Measurements from ENCODE around the gene DPP7.

Gene DPP7

DNA sequence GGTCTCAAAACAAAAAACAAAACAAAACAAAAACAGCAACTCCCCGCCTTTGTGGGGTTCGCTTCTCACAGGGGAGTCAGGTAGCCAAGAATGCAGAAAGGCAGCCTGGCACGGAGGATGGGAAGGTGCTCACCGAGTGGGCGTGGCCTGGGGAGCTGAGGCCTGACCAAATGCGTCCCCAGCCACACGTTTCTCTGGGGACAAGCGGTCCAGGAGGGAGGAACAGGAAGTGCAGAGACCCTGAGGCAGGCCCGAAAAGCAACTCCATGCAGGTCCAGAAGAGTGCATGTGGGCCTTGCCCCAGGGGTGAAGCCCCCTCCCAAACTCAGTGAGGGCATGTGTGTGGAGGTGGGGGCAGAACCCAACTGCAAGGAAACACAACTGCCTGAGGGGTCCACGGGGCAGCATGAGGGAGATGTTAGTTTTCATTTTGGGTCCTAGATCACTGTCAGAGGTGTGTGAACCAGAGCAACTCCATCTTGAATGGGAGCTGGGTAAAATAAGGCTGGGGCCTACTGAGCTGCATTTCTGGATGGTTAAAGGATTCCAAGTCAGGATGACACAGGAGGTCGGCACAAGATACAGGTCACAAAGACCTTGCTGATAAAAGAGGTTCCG is 39.8 kb downstream of the DPP7 start:
- TF ChIP-seq GABPA (IDR thresholded peaks at IDR 0.05; ENCODE audit: low read depth), result no peak
- no peak for TF ChIP-seq SPI1 (IDR thresholded peaks at IDR 0.05; ENCODE audit: borderline replicate concordance, low read depth)
- no peak for TF ChIP-seq REST (IDR thresholded peaks at IDR 0.05; ENCODE audit: insufficient replicate concordance, low read depth)
- TF ChIP-seq POLR2AphosphoS5 (IDR thresholded peaks at IDR 0.05; ENCODE audit: low read depth), result no peak
- TF ChIP-seq, protein P1, sequence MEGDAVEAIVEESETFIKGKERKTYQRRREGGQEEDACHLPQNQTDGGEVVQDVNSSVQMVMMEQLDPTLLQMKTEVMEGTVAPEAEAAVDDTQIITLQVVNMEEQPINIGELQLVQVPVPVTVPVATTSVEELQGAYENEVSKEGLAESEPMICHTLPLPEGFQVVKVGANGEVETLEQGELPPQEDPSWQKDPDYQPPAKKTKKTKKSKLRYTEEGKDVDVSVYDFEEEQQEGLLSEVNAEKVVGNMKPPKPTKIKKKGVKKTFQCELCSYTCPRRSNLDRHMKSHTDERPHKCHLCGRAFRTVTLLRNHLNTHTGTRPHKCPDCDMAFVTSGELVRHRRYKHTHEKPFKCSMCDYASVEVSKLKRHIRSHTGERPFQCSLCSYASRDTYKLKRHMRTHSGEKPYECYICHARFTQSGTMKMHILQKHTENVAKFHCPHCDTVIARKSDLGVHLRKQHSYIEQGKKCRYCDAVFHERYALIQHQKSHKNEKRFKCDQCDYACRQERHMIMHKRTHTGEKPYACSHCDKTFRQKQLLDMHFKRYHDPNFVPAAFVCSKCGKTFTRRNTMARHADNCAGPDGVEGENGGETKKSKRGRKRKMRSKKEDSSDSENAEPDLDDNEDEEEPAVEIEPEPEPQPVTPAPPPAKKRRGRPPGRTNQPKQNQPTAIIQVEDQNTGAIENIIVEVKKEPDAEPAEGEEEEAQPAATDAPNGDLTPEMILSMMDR (IDR thresholded peaks at IDR 0.05; ENCODE audit: insufficient read depth, low read length), result no peak
- no peak for DNase-seq (ENCODE audit: low read depth in 1 of 2, low spot score in 1 of 2)
- no peak overlapping the region for H3K27ac ChIP-seq (replicated peaks)
- H3K4me3 ChIP-seq (replicated peaks; ENCODE audit: insufficient read depth, low read length), result no peak overlapping the region
- peaks cover 10% of the 10 kb centered on the region for H3K27me3 ChIP-seq (ENCODE audit: insufficient read depth, poor library complexity, severe bottlenecking)

DNA sequence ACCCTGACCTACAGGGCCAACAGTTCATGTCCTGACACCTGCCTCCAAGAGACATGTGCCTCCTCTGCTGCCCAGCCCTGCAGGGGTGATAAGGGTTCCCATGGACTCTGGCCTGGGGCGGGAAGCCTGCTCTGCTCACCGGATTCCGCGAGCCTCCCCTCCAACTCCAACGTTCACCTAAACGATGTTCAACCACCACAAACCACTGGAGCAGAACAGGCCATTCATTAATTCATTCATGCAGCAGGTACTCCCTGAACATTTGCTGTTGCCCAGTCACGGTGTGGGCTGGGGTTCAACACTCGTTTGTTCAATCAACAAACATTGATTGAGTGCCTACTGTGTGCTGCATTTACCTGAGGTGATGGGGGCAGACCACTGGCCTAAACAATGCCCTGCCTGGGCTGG is 40.5 kb downstream of the DPP7 start:
- Histone ChIP-seq H3K27me3 (ENCODE audit: insufficient read depth, poor library complexity, severe bottlenecking) (peaks cover 10% of the 10 kb centered on the region), H3K27ac (replicated peaks) (no peak overlapping the region), H3K4me3 (replicated peaks; ENCODE audit: insufficient read depth, low read length) (no peak overlapping the region)
- DNase-seq (ENCODE audit: low read depth in 1 of 2, low spot score in 1 of 2), result no peak
- TF ChIP-seq, protein P1 (IDR thresholded peaks at IDR 0.05; ENCODE audit: insufficient read depth, low read length), result no peak
- TF ChIP-seq GABPA (IDR thresholded peaks at IDR 0.05; ENCODE audit: low read depth), result no peak
- TF ChIP-seq SPI1 (IDR thresholded peaks at IDR 0.05; ENCODE audit: borderline replicate concordance, low read depth), result no peak
- no peak for TF ChIP-seq REST (IDR thresholded peaks at IDR 0.05; ENCODE audit: insufficient replicate concordance, low read depth)

DNA sequence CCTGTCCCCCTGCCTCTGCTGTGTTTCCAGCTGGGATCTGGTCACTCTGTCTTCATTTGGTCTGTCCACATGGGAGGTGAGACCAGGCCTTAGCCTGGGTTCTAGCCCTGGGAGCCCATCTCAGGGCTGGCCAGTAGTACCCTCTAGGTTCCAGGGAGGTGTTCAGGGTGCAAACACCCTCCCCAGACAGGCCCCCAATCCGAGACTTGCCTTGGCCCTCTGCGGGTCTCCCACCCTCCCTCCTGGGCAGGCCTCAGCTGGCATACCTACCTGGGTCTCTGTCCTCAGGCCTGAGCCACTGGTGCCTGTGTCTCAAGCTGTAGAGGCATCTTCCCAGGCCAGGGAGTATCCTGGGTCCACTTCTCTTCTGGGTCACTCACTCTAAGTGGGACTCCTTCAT is 43.3 kb downstream of the DPP7 start:
- Histone ChIP-seq H3K27me3 (ENCODE audit: insufficient read depth, poor library complexity, severe bottlenecking) (no peaks in the 10 kb centered on the region), H3K27ac (replicated peaks) (no peak overlapping the region), H3K4me3 (replicated peaks; ENCODE audit: insufficient read depth, low read length) (no peak overlapping the region)
- TF ChIP-seq REST (IDR thresholded peaks at IDR 0.05; ENCODE audit: insufficient replicate concordance, low read depth) (no peak), GABPA (IDR thresholded peaks at IDR 0.05; ENCODE audit: low read depth) (no peak), SPI1 (IDR thresholded peaks at IDR 0.05; ENCODE audit: borderline replicate concordance, low read depth) (no peak), POLR2AphosphoS5 (IDR thresholded peaks at IDR 0.05; ENCODE audit: low read depth) (no peak)
- TF ChIP-seq, protein P1 (IDR thresholded peaks at IDR 0.05; ENCODE audit: insufficient read depth, low read length), result no peak
- DNase-seq (ENCODE audit: low read depth in 1 of 2, low spot score in 1 of 2), result no peak

All from HL-60 (cell line).